ENCODE results near the gene EFHC2.

GRCh38 chrX:44344194-44344593 is 722 bp upstream of the EFHC2 start:
- TF ChIP-seq CTCF (IDR thresholded peaks at IDR 0.05) (no peak), POLR2A (IDR thresholded peaks at IDR 0.05) (no peak)

All from prostate gland (tissue), 2 donors.